Lung microvascular endothelial cell (primary cell): ENCODE measurements around the gene MXD4. TPM values are rescaled to one million over a fixed set of nuclear protein-coding genes. Genes with fewer than 3 reads are reported as not detected.

ENCODE experiments used
- DNase-seq, 2 donors: peaks; one replicate each; pipeline versions ENCODE4 v3.0.0 to v3.0.0-alpha.2; 2010; ENCODE audit warnings: low read depth in 2 of 2
- total RNA-seq: library from RNA; depleted of rRNA; stranded (reverse); fragments of >200 nt; gene quantifications from 2 replicates; pipeline ENCODE4 v1.2.1, GENCODE V29; 2014

Gene MXD4
- total RNA-seq, 1 donor from 2014 or later = 56.2 TPM

DNA sequence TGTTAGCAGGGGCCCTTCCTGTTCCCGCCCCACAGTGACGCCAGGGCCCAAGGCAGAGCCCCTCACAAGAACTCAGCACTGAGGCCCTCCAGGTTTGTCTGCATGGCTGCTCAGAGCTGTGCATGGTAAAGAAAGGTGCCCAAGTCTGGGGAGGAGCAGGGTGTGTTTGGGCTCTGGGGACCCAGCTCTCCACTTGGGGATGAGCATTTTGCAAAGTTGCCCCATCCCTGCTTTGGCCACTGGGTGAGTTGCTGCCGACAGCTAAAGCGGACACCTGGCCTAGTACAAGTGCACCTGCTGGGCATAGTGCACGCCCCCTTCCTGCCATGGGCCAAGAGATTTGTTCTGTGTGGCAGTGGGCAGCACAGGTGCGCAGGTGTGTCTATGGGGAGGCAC is 2.0 kb upstream of the MXD4 start:
- DNase-seq = no peak

DNA sequence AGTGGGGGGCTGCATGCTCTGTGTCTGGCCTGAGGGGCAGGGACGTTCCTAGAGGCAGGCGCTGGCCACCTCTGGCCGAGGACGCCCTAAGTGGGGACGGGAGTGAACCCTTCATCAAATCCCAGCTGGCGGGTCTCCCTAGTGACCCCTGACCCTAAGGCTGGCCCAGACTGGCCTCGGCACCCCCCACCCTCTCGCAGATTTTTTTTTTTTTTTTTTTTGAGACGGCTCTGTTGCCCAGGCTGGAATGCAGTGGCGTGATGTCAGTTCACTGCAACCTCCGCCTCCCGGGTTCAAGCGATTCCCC is 988 bp upstream of the MXD4 start:
- no peak for DNase-seq

DNA sequence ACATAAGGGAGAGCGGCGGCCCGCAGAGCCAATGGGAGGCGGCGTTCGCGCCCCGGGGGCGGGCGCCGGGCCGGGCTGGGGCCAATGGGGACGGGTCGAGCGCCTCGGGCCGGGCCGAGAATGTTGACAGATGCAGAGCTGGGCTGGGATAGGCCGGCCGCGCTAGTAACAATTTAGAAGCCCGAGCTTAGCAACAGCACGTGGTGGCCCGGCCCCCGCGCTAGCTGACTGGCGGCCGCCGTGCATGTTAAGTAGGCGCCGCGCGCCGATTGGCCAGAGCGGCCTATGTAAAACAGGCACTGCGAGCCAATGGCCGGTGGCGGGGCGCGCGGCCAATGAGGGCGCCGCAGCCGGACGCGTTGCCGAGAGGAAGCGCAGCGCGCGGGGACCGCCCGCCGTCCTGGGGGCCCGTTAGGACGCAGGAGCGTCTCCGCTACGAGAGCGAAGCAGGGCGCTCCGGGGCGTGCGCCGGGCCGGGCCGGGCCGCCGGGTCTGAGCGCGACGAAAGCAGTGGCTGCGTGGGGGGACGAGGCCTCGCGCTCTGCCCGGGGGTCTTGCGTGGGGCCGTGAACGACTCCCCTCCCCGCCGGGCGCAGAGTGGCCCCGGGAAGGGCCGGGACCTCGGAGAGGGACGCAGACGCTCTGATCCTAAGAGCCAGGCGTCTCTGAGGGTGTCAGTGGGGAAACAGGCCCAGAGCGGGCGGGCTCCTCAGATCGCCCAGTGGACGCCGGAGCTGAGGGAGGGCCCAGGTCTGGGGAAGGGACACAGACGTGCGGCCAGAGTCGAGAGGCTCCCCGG is 435 bp upstream of the MXD4 start:
- peak; percentile 100 for DNase-seq

DNA sequence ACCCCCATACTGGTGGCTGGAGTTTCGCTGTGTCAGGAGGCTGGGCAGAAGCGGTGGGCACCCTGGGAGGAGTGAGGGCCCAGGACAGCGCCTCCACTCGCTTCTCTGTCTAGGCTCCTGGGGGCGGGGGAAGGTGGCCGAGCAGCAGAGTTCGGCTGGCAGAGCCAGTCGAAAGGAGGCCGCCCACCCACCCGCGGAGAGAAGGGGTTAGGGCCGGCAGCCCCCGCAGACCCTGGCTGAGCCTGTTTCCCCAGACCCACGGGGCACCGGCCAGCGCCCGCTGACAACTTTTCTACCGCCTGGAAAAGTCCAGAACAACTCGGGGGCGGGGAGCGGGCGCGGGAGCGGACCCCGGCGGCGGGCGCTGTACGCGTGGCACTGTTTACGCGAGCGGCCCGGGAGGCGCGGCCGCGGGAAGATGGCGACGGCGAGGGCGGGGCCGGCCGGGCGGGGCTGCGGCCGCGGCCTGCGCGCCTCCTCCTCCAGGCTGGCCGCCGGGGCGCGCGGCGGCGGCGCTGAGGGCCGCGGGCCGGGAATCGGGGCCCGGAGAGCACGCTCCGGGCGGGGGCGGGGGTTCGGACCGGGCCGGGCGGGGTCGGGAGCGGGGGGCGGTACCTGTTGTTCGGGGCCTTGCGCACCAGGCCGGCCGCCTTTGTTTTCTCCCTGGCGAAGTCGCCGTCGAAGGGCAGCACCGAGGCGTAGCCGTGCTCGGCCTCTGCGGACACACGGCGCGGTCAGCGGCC is 628 bp downstream of the MXD4 start:
- peak; percentile 63 to 65 for DNase-seq

DNA sequence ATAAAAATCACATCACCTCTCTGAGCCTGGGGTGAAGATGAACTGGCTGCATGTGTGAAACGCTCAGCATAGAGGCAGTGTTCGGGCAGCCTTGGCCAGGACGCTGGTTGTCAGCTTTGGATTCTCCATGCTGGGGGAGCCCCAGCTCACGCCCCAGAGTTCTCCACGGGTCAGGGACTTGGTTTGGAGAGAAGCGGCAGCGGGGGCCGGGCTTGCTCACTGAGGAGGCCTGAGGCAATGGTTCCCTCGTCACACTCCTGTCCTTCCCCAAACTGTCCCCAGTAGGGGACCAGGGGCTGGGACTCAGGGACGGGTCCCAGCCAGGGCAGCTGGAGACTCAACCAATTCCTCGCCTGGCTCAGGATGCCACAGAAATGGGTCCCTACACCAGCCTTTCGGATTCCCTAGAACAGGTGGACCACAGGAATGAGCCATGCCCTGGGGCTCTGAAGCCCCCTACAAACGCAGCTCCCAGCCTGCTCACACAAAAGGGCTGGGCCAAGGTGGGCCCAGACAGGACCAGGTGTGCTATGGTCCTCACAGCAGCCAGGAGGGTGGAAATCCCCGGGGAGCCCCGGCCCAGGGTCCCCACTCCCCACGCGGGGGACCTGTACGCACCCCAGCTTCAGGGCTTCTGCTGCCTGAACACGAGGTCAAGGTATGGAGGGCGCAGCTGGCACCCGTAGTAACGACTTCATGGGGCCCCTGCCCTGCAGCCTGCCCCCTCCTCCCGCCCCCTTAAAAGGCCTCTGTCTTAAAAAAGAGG is 1.4 kb downstream of the MXD4 start:
- DNase-seq = no peak

DNA sequence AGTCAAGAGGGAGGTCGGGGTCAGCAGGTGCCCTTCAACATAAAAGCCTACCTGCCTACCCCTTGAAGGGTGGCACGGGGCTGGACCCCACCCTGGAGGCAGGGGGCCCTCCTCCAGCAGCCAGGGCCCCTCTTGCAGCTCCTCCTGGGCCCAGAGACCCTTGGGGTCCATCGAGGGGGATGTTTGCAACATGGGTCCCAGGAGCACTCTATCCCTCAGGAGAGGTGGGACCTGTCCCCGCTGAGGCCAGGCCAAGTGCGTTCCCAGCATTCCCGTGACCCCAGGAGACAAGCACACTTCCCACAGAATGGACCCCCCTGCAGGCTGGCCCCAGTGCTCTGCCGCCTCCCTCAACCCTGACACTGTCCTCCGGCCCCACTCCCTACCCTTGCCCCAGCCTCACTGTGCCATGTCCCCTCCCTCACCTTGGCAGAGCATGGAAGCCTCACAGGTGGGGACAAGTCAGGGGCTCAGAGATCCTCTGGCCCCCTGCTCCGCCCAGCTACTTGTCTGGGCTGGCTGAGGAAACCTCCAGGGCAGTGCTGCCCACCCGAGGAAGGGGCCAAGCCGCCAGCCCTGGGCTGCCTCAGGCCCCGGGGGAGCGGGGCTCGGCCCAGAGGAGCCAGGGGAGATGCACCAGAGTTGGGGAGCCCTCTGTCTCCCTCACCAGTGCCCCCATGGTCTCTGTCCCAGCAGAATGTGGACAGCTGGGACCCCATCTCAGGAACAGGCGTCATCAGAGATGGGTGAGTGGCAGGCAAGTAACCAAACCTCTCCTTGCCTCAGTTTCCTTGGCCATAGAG is 2.2 kb downstream of the MXD4 start:
- no peak for DNase-seq

DNA sequence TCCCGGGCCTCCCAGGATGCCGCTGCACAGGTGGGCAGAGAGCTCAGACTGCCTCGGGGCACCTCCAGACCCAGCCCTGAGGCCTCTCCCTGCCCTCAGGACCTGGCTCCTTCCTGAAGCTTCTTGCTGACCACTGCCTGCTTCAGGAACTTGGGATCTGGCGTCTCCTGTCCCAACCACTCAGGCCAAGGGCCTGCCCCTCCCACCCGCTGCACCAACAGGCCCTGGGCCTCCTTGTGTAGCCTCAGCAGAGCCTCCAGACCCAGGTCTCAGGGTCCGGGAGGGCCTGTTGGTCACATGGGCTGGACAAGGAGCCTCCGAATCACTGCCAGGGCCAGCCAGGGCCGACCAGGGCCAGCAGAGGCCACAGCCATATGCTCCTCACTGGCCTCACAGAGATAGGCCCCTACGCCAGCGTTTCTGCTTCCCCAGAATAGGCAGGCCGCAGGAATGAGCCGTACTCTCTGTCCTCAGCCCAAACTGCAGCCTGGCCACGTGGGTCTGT is 2.8 kb downstream of the MXD4 start:
- DNase-seq = no peak

DNA sequence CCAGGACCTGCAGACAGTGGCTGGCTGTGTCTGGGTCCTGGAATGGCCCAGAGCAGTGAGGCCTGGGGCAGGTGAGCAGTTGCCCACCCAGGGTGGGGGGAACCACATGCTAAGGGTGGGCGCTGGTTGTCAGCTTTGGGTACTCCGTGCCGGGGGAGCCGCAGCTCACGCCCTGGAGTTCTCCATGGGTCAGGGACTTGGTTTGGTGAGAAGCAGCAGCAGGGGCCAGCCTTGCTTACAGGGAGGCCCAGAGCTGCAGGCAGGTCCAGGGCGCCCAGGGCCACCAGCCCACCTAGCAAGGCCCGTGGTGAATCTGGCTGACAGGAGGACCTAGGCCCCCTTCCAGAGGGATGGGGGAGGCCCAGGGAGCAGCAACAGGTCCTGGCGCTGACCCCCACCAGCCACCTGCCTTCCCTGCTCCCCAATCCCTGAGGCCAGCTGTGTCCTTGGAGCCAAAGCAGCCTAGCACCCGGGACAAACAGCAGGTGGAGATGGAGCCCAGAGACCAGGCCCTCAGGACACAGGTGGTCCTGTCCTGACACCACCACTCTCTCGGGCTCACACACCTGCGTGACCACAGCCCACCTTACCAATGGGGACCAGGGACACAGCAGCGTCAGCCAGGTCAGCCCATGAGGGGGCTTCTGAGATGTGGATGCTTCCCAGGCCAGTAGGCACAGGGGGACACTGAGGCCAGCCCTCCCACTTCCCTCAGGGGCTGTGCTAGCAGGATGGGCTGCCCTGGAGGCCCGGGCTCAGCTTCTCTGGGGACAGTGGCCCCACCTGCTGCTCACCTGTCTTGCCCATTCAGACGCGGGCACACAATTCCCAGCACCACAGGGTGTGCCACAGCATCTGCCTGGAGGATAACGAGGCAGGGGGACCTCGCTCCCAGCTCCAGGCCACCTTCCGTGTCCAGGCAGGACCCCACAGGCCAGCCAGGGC is 3.5 kb downstream of the MXD4 start:
- no peak for DNase-seq

DNA sequence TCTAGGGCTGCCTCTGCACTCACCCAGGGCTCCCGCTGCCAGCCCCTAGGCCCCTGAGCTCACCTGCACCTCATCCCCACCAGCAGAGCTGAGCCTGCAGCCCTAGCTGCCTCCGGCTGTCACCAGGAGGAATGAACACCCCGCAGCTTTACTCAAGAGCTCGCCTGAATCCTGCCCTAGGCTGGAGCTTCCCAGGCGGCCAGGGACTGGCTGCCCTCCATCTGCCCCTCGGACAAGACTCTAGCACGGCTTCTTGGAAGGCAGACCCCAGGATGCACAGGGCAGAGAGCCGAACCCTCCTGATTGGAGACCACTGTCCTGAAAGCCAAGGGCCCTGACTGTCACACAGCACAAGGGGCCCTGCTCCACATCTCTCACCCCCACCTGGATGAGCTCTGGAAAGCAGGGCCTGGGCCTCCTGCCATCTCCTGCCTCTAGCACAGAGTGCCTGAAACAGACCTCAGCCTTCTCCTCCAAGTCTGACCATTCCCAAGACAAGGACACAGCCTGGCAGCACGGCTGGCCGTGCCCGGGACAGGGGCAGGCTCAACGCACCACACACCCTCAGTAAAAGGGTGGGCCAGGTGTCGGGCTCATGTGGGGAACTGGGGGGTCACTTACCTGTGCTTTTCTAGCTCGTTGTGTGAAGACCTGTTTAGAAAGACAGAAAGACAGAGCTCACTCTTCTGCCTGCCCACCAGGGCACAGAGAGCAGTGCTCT is 4.4 kb downstream of the MXD4 start:
- DNase-seq = no peak

DNA sequence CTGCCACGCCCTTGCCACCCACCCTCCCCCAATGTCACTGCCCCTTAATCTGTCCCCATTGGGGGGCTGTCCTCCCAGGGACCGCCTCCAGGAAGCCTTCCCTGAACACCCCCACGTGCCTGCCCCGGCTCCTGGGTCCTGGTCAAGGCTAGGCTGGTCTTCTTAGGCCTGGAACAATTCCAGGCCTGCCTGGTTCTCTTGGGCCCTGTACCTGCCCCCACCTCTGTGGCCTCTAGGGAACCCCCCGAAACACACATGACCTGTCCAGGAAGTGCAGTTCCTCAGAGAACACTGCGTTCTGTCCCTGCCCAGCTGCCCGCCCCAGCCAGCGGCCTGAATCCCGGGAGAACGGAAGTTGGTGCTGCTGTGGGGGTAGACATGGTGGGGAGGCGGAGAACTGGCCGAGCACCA is 5.1 kb downstream of the MXD4 start:
- DNase-seq = peak; percentile 35 to 64

DNA sequence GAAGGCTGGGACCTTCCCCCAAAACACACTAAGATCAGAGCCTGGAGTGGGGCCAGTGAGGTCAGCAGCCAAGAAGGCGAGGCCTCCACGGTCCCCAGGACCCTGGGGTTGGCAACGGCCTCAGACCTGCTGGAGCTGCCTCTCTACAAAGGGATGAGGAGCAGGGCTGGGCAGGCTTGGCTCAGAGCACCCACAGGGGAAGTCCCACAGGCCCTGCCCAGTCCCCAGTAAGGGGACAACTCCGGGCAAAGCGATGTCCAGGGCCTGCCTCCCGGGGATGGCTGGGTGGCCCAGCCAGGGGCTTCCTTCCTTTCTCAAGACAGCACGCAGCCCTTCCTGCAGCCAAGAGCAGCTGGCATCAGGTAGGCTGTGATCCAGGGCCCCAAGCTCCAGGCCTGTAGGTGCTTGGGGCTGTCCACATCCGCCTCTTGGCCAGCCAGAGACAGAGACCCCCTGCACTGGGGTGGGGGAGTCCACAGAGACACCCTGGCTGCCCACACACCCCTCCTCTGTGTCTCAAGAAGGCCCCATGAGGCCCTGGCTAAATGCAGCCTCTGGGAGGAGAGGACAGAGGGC is 5.7 kb downstream of the MXD4 start:
- no peak for DNase-seq

DNA sequence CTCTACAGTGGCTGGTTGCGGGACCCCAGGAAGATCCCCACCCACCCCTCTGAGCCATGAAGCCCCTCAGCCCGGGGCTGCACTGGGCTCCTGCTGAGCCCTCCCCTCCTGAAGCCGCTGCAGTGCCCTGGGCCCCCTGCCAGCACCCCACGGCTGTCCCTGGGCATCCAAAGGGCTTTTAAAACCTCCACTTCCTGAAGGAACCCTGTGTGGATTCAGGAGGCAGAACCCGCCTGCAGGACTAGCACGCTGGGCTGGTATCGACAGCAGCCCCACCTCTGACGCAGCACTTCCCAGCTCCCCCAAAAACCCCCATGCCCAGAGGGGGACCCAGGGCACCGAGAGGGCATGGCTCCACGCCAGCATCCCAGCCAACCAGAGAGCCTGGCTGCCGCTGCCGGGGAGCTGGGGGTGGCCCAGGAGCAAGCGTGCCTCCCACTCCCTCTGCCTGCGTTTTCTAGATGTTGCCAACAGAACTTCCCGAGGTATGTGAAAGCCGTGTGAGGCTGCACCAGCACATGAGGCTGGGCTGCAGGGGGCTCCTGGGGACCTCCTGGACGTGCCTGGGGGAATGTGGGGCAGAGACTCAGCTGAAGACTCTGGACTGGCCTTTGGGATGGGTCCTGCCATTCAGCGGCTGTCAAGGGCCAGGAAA is 6.3 kb downstream of the MXD4 start:
- DNase-seq = peak; percentile 38 to 48

DNA sequence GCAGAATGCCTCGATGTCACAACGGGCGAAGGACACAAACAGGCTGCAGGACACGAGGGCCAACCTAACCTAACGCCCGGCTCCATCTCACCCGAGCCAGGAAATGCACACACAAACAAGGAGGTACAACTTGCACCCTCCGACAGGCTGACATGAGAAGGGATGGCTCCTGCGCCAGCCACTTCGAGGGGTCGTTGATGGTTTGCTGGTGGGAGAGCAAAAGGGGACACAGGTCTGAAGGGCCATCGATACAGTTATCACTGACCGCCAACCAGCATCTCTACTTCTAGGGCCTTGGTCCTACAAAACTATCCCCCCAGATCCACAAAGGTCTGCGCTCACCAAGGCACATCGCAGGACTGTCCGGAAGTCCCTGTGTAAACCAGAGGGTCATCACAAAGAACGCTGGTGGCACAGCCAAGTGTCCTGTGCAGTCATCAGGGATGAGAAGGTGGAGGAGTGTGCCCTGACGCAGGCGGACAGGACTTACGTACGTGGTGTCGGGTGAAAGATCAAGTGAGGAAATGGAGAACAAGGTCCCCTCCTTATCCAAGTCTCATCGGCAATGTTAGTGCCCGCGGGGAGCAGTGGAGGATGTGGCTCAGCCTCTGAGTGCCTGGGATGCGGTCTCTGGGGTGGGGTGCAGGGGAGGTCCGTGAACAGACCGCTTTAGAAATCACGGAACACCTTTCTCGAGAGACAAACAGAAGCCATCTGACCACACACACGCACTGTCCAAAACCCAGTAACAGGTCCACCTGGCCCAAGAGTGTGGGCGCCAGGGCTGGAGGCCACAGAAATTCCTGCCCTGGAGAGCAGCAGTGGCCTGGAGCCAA is 7.0 kb downstream of the MXD4 start:
- no peak for DNase-seq

DNA sequence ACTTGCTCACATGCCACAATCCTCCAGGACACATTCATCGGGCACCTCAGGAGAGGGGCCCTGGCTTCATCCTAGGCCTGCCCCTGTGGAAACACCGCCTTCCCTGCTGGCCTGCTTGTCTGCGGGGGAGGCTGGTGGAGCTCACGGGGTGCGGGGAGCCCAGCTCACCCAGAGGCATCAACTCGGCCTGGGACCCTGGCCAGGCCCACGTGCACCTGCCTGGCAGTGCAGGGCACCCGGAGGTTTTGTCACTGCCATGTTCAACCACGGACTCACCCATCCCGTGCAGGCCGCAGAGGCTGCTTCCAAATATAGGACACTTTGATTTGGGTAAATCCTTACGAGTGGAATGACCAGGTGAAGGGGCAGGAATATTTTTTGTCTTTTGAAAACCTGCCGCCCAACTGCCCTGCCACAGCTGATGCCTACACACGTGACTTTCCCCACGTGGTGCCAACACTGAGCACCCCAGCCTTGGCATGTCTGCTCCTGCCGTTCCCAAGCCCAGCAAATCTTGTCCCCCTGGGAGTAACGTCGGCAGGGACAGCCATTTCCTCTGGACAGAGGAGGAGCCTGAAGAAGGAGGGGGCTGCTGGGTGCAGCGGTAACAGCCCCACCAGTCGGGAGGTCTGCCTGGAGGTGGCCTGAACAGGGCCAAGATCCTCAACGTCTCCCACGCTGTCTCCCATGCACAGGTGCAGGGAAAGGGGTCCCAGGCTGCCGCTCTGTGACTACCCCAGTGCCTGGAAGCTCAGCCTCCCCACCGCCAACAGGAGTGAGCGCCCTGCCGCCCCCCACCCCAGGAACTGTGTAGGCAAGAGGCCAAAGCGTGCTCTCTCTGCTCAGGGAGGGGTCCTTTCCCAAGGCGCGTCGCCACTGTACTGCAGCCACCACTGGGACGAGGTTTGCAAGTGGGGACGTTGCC is 8.5 kb downstream of the MXD4 start:
- DNase-seq = no peak

DNA sequence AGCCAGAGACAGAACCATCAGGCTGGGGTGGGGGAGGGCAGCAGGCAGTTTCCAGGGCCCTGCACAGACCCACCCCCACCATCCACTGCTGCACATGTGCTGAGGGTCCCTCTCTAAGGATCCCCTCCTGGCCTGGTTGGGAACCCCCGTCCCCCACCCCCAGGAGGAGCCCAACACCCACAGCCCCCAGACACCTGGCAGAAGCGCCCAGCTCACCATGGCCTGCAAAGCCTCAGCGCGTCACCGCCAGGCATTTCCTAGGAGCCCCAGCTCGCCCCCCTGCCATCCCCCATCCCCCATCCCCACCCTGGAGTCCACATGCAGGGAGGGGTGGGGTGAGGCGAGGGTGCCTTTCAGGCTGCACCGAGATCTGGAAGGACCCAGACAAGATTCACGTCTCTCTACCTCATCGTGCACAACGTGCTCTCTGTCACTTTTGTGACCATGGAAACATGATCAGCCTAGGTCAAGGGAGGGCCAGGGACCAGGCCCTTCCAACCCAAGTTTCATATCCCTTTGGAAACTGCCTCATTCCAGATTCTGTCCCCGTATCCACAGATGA is 9.3 kb downstream of the MXD4 start:
- DNase-seq = no peak

DNA sequence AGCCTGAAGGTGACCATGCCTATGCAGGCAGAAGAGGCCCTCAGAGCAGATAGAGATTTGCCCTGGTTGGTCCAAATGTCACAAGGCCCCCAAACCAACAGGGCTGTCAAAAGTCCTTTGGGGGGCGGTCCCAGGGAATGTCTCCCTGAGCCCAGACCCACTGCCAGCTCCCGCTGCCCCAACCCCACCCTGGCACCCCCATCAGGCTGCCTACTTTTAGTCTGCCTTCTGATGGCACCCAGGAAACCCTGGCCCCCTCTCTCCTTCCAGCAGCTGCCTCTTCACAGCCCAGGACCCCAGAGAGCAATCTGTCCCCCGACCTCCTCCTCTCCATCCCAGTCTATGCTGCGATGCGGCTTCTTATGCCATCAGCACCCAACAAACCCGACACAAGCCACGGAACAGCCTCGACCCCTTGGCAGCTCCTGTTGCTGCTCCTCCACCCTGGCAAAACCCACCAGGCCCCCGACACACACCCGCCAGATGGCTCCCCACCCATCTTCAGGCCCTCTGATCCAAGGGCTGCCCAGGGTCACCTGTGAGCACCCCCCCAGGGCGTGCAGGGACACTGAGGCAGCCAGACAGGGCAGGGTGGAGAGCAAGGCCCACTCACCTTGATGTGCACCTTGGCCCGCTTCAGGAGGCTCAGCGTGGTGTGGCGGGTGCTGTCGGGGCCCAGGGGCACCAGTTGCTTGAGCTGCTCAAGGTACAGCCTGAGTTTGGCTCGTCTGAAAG is 9.9 kb downstream of the MXD4 start:
- no peak for DNase-seq
